Gastroesophageal sphincter (tissue), 4 donors: ENCODE data around the gene ARHGAP21. TPM values are rescaled to one million over a fixed set of nuclear protein-coding genes. Genes with fewer than 3 reads are reported as not detected.

Experiments used
- ATAC-seq: fragments of 150-250 bp; one replicate; pipeline ENCODE4 v1.9.1; 2016; ENCODE audit warnings: mild to moderate bottlenecking, moderate library complexity
- H3K27ac ChIP-seq, 4 donors: fragments of 200-600 bp; sonication (generic) in 3 of 4; 1 replicate in 3 of 4; 2 replicates in 1 of 4; pipeline ENCODE4 v1.5.1; 2016 to 2019
- H3K27me3 ChIP-seq: fragments of 200-600 bp; sonication (generic); one replicate; pipeline ENCODE4 v1.5.1; 2019
- H3K36me3 ChIP-seq, 2 donors: fragments of 200-600 bp; sonication (generic); one replicate each; pipeline ENCODE4 v1.5.1; 2019; ENCODE audit warnings: control low read depth in 1 of 2
- H3K4me1 ChIP-seq, 3 donors: fragments of 200-600 bp; sonication (generic); 1 replicate in 2 of 3; 2 replicates in 1 of 3; pipeline ENCODE4 v1.5.1; 2016 to 2019; ENCODE audit warnings: control low read depth in 2 of 3
- H3K4me3 ChIP-seq, 2 donors: fragments of 200-600 bp; sonication (generic); one replicate each; pipeline ENCODE4 v1.5.1; 2019; ENCODE audit warnings: mild to moderate bottlenecking in 1 of 2, moderate library complexity in 1 of 2
- H3K9me3 ChIP-seq, 3 donors: fragments of 200-600 bp; sonication (generic); one replicate each; pipeline ENCODE4 v1.5.1; 2017 to 2019; ENCODE audit warnings: control low read depth in 2 of 3
- EP300 ChIP-seq: sonication (generic); formaldehyde crosslinking; IDR thresholded peaks from one replicate; pipeline ENCODE4 v1.6.1; 2017; ENCODE audit warnings: antibody characterized with exemption, mild to moderate bottlenecking
- POLR2A ChIP-seq, 2 donors: fragments of 450-650 bp; IDR thresholded peaks; one replicate each; pipeline ENCODE4 v1.6.1; 2017; ENCODE audit warnings: antibody characterized with exemption in 2 of 2, mild to moderate bottlenecking in 2 of 2, moderate library complexity in 1 of 2
- POLR2AphosphoS5 ChIP-seq: sonication (generic); formaldehyde crosslinking; IDR thresholded peaks from one replicate; pipeline ENCODE4 v1.6.1; 2017; ENCODE audit warnings: antibody characterized with exemption
- WGBS, 2 donors: methylation state at CpG; one replicate each; pipeline ENCODE4 v1.1.5; 2018; ENCODE audit warnings: low coverage in 1 of 2; 5-methylcytosine and 5-hydroxymethylcytosine counted together
- total RNA-seq, 4 donors: library from RNA; depleted of rRNA; stranded (reverse); fragments of >200 nt; gene quantifications; one replicate each; pipeline ENCODE4 v1.1.0, GENCODE V29; 2016
- TF ChIP-seq, protein P1 (sequence below), 4 experiments: fragments of 200-600 bp in 2 of 4; fragments of 450-650 bp in 2 of 4; sonication (generic) in 1 of 4; IDR thresholded peaks; one replicate each; pipeline ENCODE4 v1.5.1; 2017 to 2019; ENCODE audit warnings: antibody characterized with exemption in 4 of 4, mild to moderate bottlenecking in 2 of 4, moderate library complexity in 2 of 4

The ARHGAP21 gene
- total RNA-seq, 4 donors from 2014 or later: 55.3 to 76.7 (median 66.4) TPM

DNA sequence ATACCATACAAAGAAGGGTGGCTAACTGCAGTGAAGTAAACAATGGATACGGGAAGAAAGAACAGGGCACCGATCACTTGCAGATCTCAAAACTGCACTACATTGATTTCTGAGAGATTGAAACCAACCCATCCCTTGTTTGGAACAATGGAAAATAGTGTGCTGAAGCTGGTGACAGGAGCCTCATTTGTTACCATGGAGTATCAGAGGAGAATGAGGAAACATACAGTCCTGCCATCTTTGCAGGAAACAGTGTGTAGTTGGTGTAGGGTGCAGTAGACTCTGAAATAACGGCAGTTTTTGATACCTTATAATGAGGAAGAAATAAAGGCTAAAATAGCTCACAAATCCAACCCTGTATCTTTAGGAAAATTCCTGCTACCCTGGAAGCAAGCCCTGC, 118.5 kb downstream of the ARHGAP21 start:
- Histone ChIP-seq H3K27me3 (no peaks in the 10 kb centered on the region), H3K4me1 (no peaks in the 10 kb centered on the region), H3K36me3 (peaks cover 0 to 67% of the 10 kb centered on the region in 2 donors), H3K4me3 (no peak overlapping the region), H3K9me3 (no peaks in the 10 kb centered on the region), H3K27ac (no peak overlapping the region)
- TF ChIP-seq EP300: no peak
- WGBS, 2 donors: 82 to 85% methylated on average over 2 to 3 of the region's 3 CpGs
- ATAC-seq: no peak

DNA sequence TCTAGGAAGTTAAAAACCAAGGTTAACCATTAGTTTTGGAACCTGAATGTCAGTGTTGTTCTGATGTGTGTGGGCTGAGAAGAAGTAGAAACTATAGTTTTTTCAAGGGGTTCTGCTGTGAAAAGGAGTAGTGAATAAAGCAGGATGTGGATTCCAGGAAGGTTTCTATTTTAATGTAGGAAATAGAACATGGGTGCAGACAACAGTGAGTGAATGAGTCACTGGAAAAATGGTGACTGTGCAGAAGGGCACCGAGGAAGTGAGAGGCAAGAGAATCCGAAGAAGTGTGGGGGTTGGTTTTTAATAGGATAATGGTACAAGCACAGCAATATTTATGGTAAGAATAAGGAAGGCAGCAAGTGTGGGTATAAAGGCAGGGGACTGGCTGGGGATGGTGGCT, 120.4 kb downstream of the ARHGAP21 start:
- no peak overlapping the region for H3K27ac ChIP-seq
- H3K9me3 ChIP-seq: no peaks in the 10 kb centered on the region
- H3K27me3 ChIP-seq: no peaks in the 10 kb centered on the region
- 61 to 79% methylated on average over 2 of the region's 2 CpGs for WGBS, 2 donors
- H3K36me3 ChIP-seq: peaks cover 3 to 85% of the 10 kb centered on the region in 2 donors
- no peak for ATAC-seq
- H3K4me1 ChIP-seq: no peaks in the 10 kb centered on the region
- no peak overlapping the region for H3K4me3 ChIP-seq
- TF ChIP-seq, protein P1, sequence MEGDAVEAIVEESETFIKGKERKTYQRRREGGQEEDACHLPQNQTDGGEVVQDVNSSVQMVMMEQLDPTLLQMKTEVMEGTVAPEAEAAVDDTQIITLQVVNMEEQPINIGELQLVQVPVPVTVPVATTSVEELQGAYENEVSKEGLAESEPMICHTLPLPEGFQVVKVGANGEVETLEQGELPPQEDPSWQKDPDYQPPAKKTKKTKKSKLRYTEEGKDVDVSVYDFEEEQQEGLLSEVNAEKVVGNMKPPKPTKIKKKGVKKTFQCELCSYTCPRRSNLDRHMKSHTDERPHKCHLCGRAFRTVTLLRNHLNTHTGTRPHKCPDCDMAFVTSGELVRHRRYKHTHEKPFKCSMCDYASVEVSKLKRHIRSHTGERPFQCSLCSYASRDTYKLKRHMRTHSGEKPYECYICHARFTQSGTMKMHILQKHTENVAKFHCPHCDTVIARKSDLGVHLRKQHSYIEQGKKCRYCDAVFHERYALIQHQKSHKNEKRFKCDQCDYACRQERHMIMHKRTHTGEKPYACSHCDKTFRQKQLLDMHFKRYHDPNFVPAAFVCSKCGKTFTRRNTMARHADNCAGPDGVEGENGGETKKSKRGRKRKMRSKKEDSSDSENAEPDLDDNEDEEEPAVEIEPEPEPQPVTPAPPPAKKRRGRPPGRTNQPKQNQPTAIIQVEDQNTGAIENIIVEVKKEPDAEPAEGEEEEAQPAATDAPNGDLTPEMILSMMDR (IDR thresholded peaks at IDR 0.05): no peak
- TF ChIP-seq POLR2AphosphoS5: no peak

DNA sequence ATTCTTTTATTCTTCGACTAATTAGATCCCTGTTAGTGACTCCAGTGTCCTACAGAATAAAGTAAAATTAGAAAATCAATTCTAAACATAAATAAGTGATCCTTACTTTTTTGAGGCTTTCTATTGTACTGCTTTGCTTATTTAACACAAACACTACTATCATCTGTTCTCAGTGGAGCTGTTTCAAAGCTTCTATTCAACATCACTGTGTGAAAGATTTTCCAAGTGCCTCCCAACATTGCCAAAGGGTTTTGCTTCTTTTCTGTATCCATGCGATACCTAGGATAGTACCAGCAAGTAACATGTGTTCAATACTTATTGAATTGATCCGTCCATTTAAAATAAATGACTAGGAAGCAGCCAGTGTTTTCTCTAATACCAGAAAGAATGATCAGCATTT, 125.7 kb downstream of the ARHGAP21 start:
- no peaks in the 10 kb centered on the region for H3K27me3 ChIP-seq
- H3K36me3 ChIP-seq: peaks cover 7 to 98% of the 10 kb centered on the region in 2 donors
- no peak overlapping the region for H3K27ac ChIP-seq
- TF ChIP-seq EP300 (no peak), POLR2AphosphoS5 (no peak), POLR2A (IDR thresholded peaks at IDR 0.05) (no peak)
- TF ChIP-seq, protein P1 (IDR thresholded peaks at IDR 0.05): no peak
- no peak for ATAC-seq
- H3K9me3 ChIP-seq: no peaks in the 10 kb centered on the region
- H3K4me3 ChIP-seq: no peak overlapping the region
- H3K4me1 ChIP-seq: no peaks in the 10 kb centered on the region
- 93 to 100% methylated on average over 2 to 3 of the region's 3 CpGs for WGBS, 2 donors

DNA sequence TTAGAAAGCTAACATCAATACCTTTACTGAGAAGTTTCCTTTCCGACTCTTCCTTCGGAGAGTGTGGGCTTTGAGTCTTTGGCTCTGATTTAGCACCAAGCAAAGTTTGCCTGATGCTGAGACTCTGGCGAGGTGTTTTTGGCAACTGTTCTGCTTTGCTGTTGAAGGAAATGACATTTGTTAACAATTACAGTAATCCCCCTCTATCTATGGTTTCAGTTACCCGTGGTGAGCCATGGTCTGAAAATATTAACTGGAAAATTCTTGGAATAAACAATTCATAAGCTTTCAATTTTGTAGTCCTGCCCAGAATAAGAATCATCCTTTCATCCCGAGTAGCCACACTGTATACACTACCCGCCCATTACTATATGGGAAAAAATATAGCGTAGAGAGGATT, 126.3 kb downstream of the ARHGAP21 start:
- 34 to 58% methylated on average over 5 to 7 of the region's 7 CpGs for WGBS, 2 donors
- no peak for ATAC-seq
- H3K4me3 ChIP-seq: no peak overlapping the region
- no peaks in the 10 kb centered on the region for H3K27me3 ChIP-seq
- H3K36me3 ChIP-seq: peaks cover 7 to 98% of the 10 kb centered on the region in 2 donors
- no peaks in the 10 kb centered on the region for H3K4me1 ChIP-seq
- H3K27ac ChIP-seq: no peak overlapping the region
- TF ChIP-seq EP300: no peak
- TF ChIP-seq POLR2A (IDR thresholded peaks at IDR 0.05): no peak
- no peaks in the 10 kb centered on the region for H3K9me3 ChIP-seq

DNA sequence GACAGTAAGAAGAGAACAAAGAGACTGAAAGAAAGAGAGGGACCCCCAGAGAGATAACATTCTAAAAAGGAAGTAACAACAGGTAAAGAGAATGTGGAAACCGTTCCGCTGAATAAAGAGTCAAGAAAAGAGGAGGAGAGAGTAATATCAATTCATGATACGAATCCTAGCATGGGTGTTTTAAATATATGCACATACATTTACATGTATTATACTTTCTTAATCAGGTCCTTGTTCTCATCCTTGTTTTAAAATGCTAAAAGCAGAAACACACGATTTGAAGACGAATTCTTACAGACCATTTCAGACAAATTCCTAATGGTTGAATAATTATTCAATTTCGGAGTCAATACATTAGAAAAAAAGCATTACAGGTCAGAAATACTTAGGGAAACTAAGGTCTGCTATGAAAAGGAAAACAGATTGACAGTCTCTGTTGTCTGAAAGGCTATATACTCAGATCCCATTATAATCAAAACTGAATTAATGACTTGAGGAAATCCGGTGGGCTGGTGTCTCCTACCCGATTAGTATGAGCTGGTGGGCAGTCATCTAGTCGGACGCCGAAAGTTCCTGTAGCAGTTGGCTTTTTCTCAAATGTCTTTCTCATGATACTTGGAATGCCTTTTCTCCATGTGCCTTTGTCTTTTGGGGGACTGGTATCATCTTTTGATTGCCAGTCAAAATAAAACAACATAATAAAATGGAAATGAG, 127.3 kb downstream of the ARHGAP21 start:
- Histone ChIP-seq H3K4me3 (no peak overlapping the region), H3K9me3 (no peaks in the 10 kb centered on the region), H3K27me3 (no peaks in the 10 kb centered on the region), H3K4me1 (no peaks in the 10 kb centered on the region), H3K27ac (no peak overlapping the region), H3K36me3 (peaks cover 7 to 99% of the 10 kb centered on the region in 2 donors)
- no peak for ATAC-seq
- TF ChIP-seq EP300 (no peak), POLR2A (IDR thresholded peaks at IDR 0.05) (no peak), POLR2AphosphoS5 (no peak)
- TF ChIP-seq, protein P1 (IDR thresholded peaks at IDR 0.05): no peak
- WGBS, 2 donors: 92 to 96% methylated on average over 8 to 11 of the region's 11 CpGs

DNA sequence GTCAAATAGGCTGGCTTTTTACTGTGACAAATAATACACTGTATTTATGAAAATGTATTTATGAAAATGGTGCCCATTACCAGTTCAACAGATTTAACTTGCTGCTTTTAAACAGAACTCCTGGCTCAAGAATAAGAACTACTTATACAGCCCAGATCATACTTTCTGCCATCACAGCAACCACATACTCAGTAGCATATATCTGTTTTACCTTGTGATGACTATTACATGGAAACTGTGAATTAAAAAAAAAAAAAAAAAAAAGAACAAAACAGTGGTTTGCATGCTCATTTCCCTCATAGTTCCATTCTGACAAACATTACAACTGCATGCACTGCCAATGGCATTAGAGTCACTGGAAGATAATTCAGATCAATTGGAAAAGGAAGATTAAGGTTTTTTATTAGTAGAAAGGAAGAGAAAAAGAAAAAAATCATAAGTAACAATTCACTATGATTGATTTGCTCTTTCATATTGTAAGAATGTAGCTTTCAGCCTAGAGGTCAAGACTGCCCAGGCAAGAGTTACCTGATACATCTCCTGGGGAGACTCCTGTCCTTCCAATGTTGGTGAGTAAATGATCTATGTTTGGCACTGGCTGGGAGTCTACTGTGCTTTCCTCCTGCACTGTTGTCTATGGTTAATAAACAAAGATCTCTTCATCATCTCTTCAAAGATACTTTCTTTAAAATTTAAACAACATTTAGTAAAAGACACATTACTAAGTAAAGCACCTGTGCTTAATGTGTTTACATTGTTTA, 132.8 kb downstream of the ARHGAP21 start:
- Histone ChIP-seq H3K9me3 (no peaks in the 10 kb centered on the region), H3K27me3 (no peaks in the 10 kb centered on the region), H3K27ac (no peak overlapping the region), H3K4me1 (no peaks in the 10 kb centered on the region), H3K4me3 (no peak overlapping the region), H3K36me3 (peaks cover 5 to 99% of the 10 kb centered on the region in 2 donors)
- no peak for TF ChIP-seq POLR2AphosphoS5
- TF ChIP-seq, protein P1 (IDR thresholded peaks at IDR 0.05): no peak
- no peak for TF ChIP-seq POLR2A (IDR thresholded peaks at IDR 0.05)
- no peak for TF ChIP-seq EP300
- ATAC-seq: no peak
